NK-92 (cell line): ENCODE data around the gene RUNDC1.

Experiments
- DNase-seq: peaks from one replicate; lab custom pipeline; 2025; ENCODE audit not compliant: unreplicated experiment; lab: John Stamatoyannopoulos, UW

The RUNDC1 gene

DNA sequence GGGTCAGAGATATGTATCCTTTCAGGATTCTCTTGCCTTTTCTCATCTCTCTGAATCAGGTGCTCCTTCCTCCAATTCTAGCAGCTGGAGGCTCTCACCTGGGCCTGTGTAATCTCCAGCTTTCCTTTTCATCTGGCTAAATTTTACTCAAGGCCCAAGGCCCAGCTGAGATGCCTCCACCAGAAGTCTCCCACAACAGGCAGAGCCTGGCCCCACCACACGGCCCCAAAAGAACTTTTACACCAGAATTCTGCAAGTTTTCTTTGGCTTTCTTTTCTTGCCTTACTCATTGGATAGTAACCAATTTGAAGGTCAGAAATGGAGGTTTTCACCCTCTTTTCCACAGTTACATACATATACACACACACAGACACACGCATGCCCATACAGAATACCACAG lies 59.3 kb downstream of the RUNDC1 start:
- DNase-seq = no peak

DNA sequence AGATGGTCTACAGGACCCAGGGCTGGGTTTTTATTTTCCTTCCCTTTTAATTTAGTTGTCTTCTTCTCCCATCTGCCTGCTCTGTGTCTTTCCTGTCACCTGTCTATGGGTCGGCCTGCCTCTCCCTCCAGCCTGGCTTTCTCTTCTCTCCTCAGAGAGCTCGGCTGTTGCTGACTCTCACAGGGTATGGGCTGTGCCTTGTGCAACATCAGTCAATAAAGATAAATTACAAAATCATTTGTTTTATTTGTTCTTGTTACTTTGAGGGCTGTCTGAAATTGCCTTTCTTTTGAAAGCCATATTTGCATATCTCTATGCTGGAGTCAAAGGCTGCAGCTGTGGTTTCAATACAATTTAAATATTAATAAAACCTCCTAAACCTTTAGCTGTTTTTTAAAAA lies 60.3 kb downstream of the RUNDC1 start:
- DNase-seq = no peak

DNA sequence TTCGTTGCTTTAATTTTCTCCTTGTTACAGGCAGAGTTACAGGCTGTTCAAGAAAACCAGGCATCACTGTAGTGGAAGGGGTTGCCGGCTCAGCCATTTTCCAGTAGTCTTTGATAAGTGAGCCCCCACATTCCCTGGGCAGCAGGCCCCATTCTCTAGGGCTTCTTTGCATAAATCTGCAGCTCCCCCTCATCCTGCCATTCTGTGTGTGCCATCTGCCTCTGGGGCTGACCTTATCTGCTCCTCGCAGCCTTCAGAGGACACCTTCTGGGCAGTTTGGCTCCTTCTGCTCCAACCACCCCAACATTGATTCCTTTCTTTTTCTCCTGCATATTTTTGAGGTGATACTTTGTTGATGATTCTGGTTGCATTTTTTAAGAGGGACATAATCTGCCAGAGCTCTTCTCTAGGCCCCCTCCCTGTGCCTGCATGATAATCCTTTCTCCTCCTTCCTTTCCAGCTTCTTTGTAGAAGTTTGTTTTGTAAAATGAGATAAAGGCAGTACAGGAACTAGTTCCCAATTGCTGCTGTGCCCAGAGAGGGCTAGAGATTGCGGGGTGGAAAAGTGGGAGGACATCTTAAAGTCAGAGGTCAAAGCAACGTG lies 61.8 kb downstream of the RUNDC1 start:
- no peak for DNase-seq
